ENCODE measurements around the gene ZFAND3. TPM values are rescaled to one million over a fixed set of nuclear protein-coding genes. Genes with fewer than 3 reads are reported as not detected.

ZFAND3 gene
- total RNA-seq, 1 donor, result 25.6 TPM

DNA sequence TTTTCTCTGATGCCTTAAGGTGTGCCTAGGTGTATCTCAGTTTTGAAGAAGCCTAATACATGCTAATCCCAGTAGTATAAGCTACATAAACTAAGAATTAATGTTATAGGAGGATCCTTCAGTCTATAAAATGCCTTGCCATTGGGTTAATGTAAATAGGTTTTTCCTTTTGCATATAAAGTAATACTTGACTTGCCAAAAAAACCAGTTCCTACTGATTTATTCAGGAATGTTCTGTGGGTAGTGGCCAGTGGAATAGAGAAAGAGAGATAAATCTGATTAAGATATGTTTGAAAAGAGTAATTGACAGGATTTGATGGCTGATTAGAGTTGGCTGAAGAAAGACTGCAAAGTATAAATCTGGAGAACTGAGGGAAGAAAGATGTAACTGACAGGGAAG is 273.4 kb downstream of the ZFAND3 start:
- H3K4me3 ChIP-seq (ENCODE audit: low read length), result no peak overlapping the region
- no peaks in the 10 kb centered on the region for H3K9me3 ChIP-seq (ENCODE audit: low read depth, low read length)
- no peaks in the 10 kb centered on the region for H3K4me1 ChIP-seq (ENCODE audit: insufficient read depth, low read length)
- H3K27me3 ChIP-seq (ENCODE audit: insufficient read depth, low read length), result no peaks in the 10 kb centered on the region

DNA sequence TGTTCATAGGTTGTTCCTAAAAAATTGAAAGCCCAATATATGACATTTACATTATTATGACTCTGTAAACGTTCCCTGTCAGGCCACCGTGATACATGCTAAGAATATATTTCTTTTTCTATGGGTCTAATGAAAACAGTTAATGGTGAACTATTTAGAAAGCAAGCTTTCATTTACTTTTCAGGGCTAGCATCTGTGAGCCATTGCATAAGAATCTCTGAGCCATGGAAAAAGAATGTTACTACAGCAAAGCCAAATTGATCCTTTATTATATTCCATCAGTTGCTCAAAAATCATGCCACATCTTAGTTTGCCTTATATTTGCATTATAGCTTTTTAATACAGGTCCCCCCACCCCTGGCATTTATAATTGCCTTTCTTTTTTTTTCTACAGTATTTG is 275.5 kb downstream of the ZFAND3 start:
- no peak overlapping the region for H3K4me3 ChIP-seq (ENCODE audit: low read length)
- H3K4me1 ChIP-seq (ENCODE audit: insufficient read depth, low read length), result no peaks in the 10 kb centered on the region
- no peaks in the 10 kb centered on the region for H3K27me3 ChIP-seq (ENCODE audit: insufficient read depth, low read length)
- no peaks in the 10 kb centered on the region for H3K9me3 ChIP-seq (ENCODE audit: low read depth, low read length)

DNA sequence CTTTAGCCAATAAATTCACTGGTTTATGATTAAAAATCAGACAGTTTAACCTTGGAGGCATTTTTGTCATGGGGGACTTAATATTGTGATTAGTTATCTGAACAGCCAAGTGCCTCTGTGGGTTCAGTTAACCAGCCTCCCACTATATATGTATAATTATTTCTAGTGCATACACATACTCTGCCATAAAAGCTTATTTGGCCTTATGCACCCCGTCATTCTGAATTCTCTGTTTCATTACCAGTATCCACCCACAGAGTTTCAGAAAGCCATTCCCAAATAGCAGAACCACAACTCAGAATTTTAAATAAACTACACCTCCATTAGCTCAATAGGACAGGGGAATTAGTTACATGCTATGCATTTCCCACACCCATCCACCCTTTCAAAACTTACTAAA is 279.7 kb downstream of the ZFAND3 start:
- no peaks in the 10 kb centered on the region for H3K9me3 ChIP-seq (ENCODE audit: low read depth, low read length)
- H3K4me3 ChIP-seq (ENCODE audit: low read length), result no peak overlapping the region
- H3K4me1 ChIP-seq (ENCODE audit: insufficient read depth, low read length), result no peaks in the 10 kb centered on the region
- H3K27me3 ChIP-seq (ENCODE audit: insufficient read depth, low read length), result no peaks in the 10 kb centered on the region

DNA sequence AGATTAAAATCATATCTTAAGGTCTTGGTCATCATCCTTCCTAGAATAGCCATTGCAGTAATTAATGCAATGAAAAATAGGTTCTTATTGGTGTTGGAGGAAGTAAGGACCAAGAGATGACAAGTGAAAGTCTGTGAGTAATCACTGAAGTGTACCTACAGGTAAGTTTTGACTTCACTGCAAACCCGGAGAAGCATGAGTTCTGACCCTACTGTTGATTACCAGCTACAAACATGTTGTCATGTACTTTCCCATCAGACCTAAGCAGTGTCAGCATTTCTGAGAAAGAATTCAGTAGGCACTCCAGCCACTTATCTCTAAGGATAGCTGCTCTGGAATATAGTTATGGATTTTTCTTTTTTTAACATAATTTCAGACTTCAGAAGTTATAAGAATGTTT is 280.9 kb downstream of the ZFAND3 start:
- no peaks in the 10 kb centered on the region for H3K27me3 ChIP-seq (ENCODE audit: insufficient read depth, low read length)
- no peak overlapping the region for H3K4me3 ChIP-seq (ENCODE audit: low read length)
- H3K9me3 ChIP-seq (ENCODE audit: low read depth, low read length), result no peaks in the 10 kb centered on the region
- H3K4me1 ChIP-seq (ENCODE audit: insufficient read depth, low read length), result no peaks in the 10 kb centered on the region

DNA sequence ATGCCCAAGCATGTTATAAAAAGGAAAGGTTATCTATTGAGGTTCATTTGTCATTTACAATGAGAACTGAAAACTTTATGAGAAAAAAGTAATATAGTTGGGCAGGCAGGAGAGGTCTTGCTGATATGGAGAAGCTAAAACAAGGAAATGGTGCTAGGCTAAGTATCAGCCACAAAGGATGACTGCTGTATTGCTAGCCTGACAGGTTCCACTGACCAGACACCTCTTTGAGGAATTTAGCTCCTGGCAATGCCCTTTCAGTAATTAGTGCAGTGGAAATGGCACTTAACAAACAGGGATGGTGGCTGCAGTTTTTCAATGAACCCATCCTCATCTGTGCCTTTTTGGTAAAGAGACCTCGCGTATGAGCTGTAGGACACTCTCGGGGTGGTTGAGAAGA is 284.4 kb downstream of the ZFAND3 start:
- H3K27me3 ChIP-seq (ENCODE audit: insufficient read depth, low read length), result no peaks in the 10 kb centered on the region
- no peaks in the 10 kb centered on the region for H3K4me1 ChIP-seq (ENCODE audit: insufficient read depth, low read length)
- H3K4me3 ChIP-seq (ENCODE audit: low read length), result no peak overlapping the region
- no peaks in the 10 kb centered on the region for H3K9me3 ChIP-seq (ENCODE audit: low read depth, low read length)

DNA sequence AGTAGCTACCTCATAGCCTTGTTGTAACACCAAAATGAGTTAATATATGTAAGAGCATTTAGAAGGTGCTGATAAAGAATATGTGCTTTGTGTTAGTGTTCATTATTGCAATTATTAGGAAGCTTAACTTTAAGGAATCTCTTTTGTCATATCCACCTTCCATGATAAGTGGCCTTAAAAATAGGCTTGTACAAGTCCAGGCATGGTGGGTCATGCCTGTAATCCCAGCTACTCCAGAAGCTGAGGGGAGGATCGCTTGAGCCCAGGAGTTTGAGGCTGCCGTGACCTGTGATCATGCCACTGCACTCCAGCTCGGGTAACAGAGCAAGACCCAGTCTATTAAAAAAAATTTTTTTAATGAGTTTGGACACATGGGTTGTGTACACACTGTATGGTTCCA is 285.5 kb downstream of the ZFAND3 start:
- Histone ChIP-seq H3K4me1 (ENCODE audit: insufficient read depth, low read length) (no peaks in the 10 kb centered on the region), H3K9me3 (ENCODE audit: low read depth, low read length) (no peaks in the 10 kb centered on the region), H3K27me3 (ENCODE audit: insufficient read depth, low read length) (no peaks in the 10 kb centered on the region), H3K4me3 (ENCODE audit: low read length) (no peak overlapping the region)

DNA sequence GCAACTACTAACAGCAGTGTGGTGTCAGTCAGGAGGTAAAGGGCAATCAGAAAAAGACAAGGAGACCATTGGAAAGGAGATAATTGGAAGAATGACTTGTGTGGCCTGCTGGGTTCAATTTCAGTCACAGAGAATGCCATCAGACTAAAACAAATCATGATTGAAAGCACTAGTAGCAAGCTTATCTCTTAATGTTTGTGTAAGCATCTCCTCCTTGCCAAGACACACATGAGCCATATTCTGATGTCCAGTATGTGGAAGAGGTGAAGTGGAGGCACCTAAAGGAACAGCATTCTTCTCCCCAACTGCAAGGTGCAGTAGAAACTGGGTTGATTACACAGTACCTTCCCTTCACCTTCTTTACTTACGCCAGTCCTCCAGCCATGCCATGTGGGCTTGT is 287.5 kb downstream of the ZFAND3 start:
- H3K4me1 ChIP-seq (ENCODE audit: insufficient read depth, low read length), result no peaks in the 10 kb centered on the region
- no peak overlapping the region for H3K4me3 ChIP-seq (ENCODE audit: low read length)
- no peaks in the 10 kb centered on the region for H3K9me3 ChIP-seq (ENCODE audit: low read depth, low read length)
- H3K27me3 ChIP-seq (ENCODE audit: insufficient read depth, low read length), result no peaks in the 10 kb centered on the region

DNA sequence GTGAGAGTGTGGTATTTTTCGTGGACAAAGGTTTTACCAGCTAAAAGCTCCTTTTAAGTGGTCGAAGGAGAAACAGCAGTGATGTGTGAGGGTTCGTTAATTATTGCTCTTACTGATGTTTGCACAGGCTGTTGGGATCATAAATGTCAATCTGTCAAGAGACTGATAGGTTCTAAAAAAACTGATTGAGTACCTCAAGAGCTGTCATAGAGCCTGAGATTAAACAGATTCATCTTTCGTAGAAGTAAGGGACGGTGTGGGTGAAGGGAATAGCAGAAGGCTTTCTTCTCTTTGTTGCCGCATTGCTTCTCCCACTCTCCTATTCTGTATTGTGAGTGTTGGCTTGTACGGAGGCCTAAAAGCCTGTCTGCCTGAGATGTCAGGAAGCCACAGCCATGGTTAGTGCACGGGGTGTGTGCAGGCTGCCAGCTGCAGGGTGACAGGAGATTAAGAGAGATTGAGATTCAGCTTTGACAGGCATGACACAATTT is 291.0 kb downstream of the ZFAND3 start:
- no peaks in the 10 kb centered on the region for H3K9me3 ChIP-seq (ENCODE audit: low read depth, low read length)
- H3K4me3 ChIP-seq (ENCODE audit: low read length), result no peak overlapping the region
- no peaks in the 10 kb centered on the region for H3K4me1 ChIP-seq (ENCODE audit: insufficient read depth, low read length)
- H3K27me3 ChIP-seq (ENCODE audit: insufficient read depth, low read length), result no peaks in the 10 kb centered on the region

DNA sequence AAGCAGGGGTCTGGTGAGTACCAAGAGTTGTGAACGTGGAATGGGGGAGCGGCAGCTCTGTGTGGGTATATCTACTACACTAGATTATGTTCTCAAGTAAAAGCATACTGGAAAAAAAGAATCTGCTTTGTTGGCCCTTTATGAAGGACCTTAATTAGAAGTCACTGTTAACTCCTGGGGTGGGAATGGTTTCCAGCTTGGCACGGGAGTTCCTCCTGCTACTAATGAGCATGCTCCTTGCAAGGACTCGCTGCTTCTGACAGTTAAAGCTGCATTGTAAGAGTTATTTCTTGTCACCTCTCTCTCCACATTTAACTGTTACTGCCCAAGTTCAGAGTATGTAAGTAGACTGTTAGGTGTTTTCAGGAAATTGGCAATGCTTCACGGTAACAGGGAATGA is 292.7 kb downstream of the ZFAND3 start:
- H3K27me3 ChIP-seq (ENCODE audit: insufficient read depth, low read length), result no peaks in the 10 kb centered on the region
- no peaks in the 10 kb centered on the region for H3K4me1 ChIP-seq (ENCODE audit: insufficient read depth, low read length)
- no peak overlapping the region for H3K4me3 ChIP-seq (ENCODE audit: low read length)
- no peaks in the 10 kb centered on the region for H3K9me3 ChIP-seq (ENCODE audit: low read depth, low read length)

DNA sequence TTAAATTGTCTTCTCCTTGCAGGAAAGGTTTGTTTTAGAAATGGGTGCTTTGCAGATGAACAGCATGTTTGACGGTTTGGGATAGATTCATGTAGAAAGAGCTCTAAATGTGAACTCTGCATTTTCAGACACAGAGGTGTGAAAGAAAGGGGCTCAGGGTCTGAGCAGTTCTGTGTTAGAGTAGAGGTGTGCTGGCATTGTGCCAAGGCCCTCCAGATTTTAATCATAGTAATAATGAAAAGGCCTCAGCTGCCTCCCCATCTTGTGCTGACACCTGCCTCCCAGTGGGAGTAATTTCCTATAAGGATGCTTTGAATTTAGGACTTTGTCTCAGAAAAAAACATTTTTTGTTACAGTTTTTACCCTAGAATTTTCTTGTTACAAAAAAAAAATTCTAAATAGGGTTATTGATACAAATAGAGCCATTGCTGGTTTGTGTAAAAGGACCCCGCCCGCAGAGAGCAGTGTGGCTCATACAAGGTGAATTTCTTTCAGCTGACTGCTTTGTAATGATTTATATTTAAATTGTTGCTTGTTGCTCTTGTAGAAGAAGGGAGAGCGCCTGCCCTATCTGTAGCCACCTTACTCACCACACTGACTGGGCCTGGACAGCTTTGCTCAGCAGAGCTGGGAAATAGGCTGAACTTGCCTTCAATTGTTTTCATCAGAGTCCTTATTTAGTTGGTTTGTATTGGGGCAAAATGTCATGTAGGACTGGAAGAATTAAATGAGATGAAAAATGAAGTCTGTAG is 294.5 kb downstream of the ZFAND3 start:
- Histone ChIP-seq H3K4me3 (ENCODE audit: low read length) (no peak overlapping the region), H3K9me3 (ENCODE audit: low read depth, low read length) (no peaks in the 10 kb centered on the region), H3K4me1 (ENCODE audit: insufficient read depth, low read length) (no peaks in the 10 kb centered on the region), H3K27me3 (ENCODE audit: insufficient read depth, low read length) (no peaks in the 10 kb centered on the region)

DNA sequence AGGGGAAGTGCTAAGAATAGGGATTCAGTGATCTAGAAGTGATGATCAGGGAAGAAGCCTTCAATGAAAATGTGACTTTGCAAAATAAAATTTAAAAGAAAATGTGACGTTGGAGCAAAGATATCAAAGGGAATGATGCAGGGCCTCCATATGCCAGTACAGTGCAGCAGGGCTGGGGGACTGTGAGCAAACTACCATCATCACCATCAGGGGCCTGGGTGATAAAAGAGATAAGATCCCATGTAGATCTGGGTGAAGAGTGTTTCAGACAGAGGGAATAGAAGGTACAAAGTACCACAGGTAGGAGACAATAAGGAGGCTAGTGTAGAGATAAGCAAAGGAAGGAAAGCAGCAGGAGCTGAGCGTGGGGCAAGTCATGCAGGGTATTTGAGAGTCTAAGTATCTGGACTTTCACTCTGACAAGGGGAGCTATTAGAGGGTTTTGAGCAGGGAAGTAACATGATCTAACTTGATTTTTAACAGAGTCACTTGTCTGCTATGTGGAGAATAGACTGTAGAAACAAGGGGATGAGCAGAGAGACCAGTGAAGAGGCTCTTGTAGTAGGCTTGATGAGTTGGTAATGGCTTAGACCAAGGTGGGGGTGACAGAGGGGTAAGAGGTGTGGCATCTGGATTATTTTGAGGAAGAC is 295.6 kb downstream of the ZFAND3 start:
- H3K4me1 ChIP-seq (ENCODE audit: insufficient read depth, low read length), result no peaks in the 10 kb centered on the region
- no peak overlapping the region for H3K4me3 ChIP-seq (ENCODE audit: low read length)
- H3K9me3 ChIP-seq (ENCODE audit: low read depth, low read length), result no peaks in the 10 kb centered on the region
- H3K27me3 ChIP-seq (ENCODE audit: insufficient read depth, low read length), result no peaks in the 10 kb centered on the region

DNA sequence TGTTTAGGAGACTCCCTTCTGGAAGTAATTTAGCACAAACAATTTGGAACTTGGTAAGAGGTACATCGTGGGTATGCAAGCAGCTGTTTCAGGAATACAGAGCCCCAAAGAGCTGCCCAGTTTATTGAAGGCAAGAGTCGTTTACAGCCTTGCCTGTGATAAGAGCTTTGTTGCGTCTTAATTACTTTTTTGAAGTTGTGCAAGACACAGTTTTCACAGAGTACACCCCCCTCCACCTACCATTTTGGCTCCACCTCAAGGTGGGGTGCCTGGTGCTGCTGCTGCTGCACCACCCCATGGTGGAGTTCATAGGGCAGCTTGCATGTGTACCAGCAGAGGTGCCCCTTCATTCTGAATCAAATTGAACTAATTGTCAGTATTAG is 296.1 kb downstream of the ZFAND3 start:
- H3K27me3 ChIP-seq (ENCODE audit: insufficient read depth, low read length), result no peaks in the 10 kb centered on the region
- no peak overlapping the region for H3K4me3 ChIP-seq (ENCODE audit: low read length)
- no peaks in the 10 kb centered on the region for H3K9me3 ChIP-seq (ENCODE audit: low read depth, low read length)
- H3K4me1 ChIP-seq (ENCODE audit: insufficient read depth, low read length), result no peaks in the 10 kb centered on the region

DNA sequence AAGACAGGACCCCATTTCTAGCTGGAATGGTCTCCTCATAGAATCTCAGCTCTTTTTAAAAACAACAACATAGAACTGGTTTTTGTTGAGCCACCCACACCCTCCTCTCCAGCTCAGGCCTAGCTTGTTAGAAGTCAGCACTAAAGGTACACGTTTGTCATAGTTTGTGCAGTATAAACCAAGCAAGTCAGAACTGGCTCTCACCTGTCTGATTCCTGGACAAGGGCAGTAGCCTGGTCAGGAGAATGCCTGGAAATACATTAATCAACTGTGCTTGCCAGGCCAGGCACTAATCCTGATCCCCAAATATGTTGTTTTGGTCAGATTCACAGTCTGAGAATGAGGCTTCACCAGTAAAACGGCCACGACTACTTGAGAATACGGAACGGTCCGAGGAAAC is 296.7 kb downstream of the ZFAND3 start:
- no peak overlapping the region for H3K4me3 ChIP-seq (ENCODE audit: low read length)
- H3K9me3 ChIP-seq (ENCODE audit: low read depth, low read length), result no peaks in the 10 kb centered on the region
- H3K27me3 ChIP-seq (ENCODE audit: insufficient read depth, low read length), result no peaks in the 10 kb centered on the region
- H3K4me1 ChIP-seq (ENCODE audit: insufficient read depth, low read length), result no peaks in the 10 kb centered on the region

DNA sequence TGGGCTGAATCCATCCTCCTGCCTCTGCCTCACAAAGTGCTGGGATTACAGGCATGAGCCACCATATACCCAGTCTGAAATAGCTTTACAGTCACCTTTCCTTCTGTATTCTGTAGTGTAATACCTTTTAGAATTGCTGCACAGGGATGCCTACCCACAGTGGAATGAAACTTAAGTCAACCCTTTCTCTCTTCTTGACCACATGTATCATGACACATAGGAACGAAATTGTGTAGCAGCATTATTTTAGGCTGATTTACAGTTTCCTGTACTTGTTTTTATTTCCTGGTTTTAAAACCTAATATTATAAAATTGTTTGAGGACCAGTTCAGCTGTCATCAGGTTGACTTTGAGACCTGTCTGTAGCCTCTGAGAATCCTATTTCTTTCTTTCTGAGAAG is 297.8 kb downstream of the ZFAND3 start:
- no peaks in the 10 kb centered on the region for H3K9me3 ChIP-seq (ENCODE audit: low read depth, low read length)
- H3K4me3 ChIP-seq (ENCODE audit: low read length), result no peak overlapping the region
- no peaks in the 10 kb centered on the region for H3K27me3 ChIP-seq (ENCODE audit: insufficient read depth, low read length)
- no peaks in the 10 kb centered on the region for H3K4me1 ChIP-seq (ENCODE audit: insufficient read depth, low read length)

DNA sequence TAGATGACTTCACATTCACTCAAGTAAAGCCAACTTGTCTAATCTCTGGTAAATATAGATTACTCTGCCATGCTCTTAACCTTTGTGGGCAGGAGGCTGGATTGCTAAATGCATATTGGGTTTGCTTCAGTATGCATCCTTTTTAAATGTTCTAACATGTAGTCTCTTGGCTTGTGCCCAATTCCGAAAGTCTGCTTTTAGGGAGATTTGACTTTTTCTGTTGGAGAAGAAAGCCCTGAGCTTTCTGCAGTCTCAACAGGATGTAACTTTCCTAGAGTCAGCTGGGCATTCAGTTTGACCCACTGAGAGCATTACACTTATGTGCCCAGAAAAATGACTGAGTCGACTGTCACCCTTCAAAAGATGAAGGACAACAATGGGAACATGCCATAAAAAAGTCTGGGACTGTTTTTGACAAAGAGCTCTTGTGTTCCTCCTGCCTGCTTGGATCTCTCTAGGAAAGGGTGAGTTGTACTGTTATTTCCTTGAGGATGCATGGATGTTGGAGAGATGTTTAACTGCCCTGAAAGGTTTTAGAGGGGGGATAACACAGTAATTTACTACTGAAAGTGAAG is 299.4 kb downstream of the ZFAND3 start:
- Histone ChIP-seq H3K27me3 (ENCODE audit: insufficient read depth, low read length) (no peaks in the 10 kb centered on the region), H3K9me3 (ENCODE audit: low read depth, low read length) (no peaks in the 10 kb centered on the region), H3K4me3 (ENCODE audit: low read length) (no peak overlapping the region), H3K4me1 (ENCODE audit: insufficient read depth, low read length) (no peaks in the 10 kb centered on the region)

DNA sequence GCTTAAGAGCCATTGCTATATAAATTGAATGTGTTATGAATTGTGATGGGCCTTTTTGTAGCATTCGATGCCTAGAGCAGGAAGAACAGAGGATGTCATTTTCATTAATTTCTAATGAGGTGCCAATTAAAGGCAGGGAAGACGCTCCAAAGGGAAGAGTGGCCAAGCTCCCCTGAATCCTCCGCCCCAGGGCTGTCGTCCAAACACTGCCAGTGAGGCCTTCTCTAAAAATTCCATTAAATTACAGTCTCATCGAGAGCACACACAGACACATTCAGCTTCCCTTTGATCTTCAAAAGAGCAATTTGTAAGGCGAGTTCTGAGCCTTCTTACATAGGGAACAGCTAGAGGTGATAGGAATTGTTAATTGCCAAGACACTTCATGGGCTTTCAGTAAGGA is 300.0 kb downstream of the ZFAND3 start:
- Histone ChIP-seq H3K4me3 (ENCODE audit: low read length) (no peak overlapping the region), H3K4me1 (ENCODE audit: insufficient read depth, low read length) (no peaks in the 10 kb centered on the region), H3K27me3 (ENCODE audit: insufficient read depth, low read length) (no peaks in the 10 kb centered on the region), H3K9me3 (ENCODE audit: low read depth, low read length) (no peaks in the 10 kb centered on the region)
